Left lung (tissue), 10 donors: Measurements from ENCODE around the gene HHAT. TPM values are rescaled to one million over a fixed set of nuclear protein-coding genes. Genes with fewer than 3 reads are reported as not detected.
A peak's percentile ranks its signal among the peaks of the same experiment; 100 is the strongest.

Experiments
- ATAC-seq: fragments of 200-7000 bp; cut with Tn5 transposase; one replicate; pipeline ENCODE4 v1.9.1; 2020; ENCODE audit warnings: moderate library complexity
- DNase-seq, 4 donors: peaks; one replicate each; pipeline ENCODE4 v3.0.0-alpha.2; 2013 to 2020
- H3K27ac ChIP-seq, 2 donors: fragments of 200-600 bp; sonication (generic) in 1 of 2; one replicate each; pipeline versions ENCODE4 v1.5.0 to v1.8.0; 2020 to 2021
- H3K27me3 ChIP-seq, 2 donors: fragments of 200-600 bp; sonication (generic) in 1 of 2; one replicate each; pipeline versions ENCODE4 v1.5.0 to v1.8.0; 2020 to 2021
- H3K36me3 ChIP-seq, 2 donors: fragments of 200-600 bp; sonication (generic) in 1 of 2; one replicate each; pipeline versions ENCODE4 v1.5.0 to v1.8.0; 2020 to 2021
- H3K4me1 ChIP-seq, 2 donors: fragments of 200-600 bp; one replicate each; pipeline ENCODE4 v1.8.0; 2021
- H3K4me3 ChIP-seq, 2 donors: fragments of 200-600 bp; sonication (generic) in 1 of 2; one replicate each; pipeline versions ENCODE4 v1.5.0 to v1.8.0; 2020 to 2021; ENCODE audit warnings: mild to moderate bottlenecking in 1 of 2
- H3K9me3 ChIP-seq, 2 donors: fragments of 200-600 bp; sonication (generic) in 1 of 2; one replicate each; pipeline versions ENCODE4 v1.5.0 to v1.8.0; 2020 to 2021
- intact Hi-C, 2 donors: fragments of 100-400 bp; cut with DNase I; formaldehyde crosslinking; loops; one replicate each; pipeline versions ENCODE4 v1.11.2 to v1.14.2; 2022
- polyA plus RNA-seq, 6 donors: library from polyadenylated mRNA; unstranded; fragments of 120-200 nt; gene quantifications; one replicate each; pipeline ENCODE4 v1.2.1, GENCODE V29; 2013; ENCODE audit not compliant: insufficient read length in 6 of 6
- total RNA-seq, 2 donors: library from RNA; stranded (reverse); fragmentation: NEBNext Ultra II Directional; extraction: Animal tissue kit (Norgen Biotek cat#: 25700); gene quantifications; one replicate each; pipeline ENCODE4 v1.2.1, GENCODE V29; 2021
- TF ChIP-seq, protein P1 (sequence below), 2 donors: fragments of 200-600 bp; sonication (generic) in 1 of 2; IDR thresholded peaks; one replicate each; pipeline versions ENCODE4 v1.5.0 to v1.8.0; 2021; ENCODE audit warnings: antibody characterized with exemption in 2 of 2
- donor health status: DM: no; HTN: yes; CAD: no.
- donor health status: DM: no; HTN: no; CAD: no.

Gene HHAT
- total and polyA plus RNA-seq, 8 donors = 3.4 to 12.3 (median 10.8) TPM

GRCh38 chr1:210700511-210700910, 371.8 kb downstream of the HHAT start:
- TF ChIP-seq, protein P1, sequence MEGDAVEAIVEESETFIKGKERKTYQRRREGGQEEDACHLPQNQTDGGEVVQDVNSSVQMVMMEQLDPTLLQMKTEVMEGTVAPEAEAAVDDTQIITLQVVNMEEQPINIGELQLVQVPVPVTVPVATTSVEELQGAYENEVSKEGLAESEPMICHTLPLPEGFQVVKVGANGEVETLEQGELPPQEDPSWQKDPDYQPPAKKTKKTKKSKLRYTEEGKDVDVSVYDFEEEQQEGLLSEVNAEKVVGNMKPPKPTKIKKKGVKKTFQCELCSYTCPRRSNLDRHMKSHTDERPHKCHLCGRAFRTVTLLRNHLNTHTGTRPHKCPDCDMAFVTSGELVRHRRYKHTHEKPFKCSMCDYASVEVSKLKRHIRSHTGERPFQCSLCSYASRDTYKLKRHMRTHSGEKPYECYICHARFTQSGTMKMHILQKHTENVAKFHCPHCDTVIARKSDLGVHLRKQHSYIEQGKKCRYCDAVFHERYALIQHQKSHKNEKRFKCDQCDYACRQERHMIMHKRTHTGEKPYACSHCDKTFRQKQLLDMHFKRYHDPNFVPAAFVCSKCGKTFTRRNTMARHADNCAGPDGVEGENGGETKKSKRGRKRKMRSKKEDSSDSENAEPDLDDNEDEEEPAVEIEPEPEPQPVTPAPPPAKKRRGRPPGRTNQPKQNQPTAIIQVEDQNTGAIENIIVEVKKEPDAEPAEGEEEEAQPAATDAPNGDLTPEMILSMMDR (IDR thresholded peaks at IDR 0.05) = no peak
- no peak overlapping the region for H3K4me3 ChIP-seq
- no peak for ATAC-seq
- intact Hi-C loops = no loop called here
- no peaks in the 10 kb centered on the region for H3K27me3 ChIP-seq
- H3K9me3 ChIP-seq = no peaks in the 10 kb centered on the region
- H3K27ac ChIP-seq = no peak overlapping the region
- no peaks in the 10 kb centered on the region for H3K36me3 ChIP-seq
- DNase-seq = peak in 2 of 4 donors; percentile 36 to 64
- H3K4me1 ChIP-seq = no peaks in the 10 kb centered on the region

DNA sequence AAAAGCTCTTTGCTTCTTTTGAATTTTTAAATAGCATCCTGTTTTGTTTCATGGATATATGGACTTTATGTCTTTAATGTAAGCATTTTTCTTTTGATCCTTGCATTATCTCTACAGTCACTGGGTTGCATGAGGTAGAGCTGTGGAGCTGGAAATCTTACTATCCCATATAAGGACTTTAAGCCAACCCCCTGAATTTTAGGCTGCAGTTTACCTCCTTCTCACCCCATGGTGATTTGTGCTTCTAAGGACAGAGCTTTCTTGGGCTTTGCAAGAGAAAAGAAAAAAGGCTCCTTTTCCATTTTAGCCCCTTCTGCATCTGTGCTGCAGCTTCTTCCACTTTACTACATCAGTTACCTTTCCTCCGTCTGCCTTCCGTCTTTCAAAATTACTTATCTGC, 373.8 kb downstream of the HHAT start:
- H3K4me3 ChIP-seq = no peak overlapping the region
- H3K27me3 ChIP-seq = no peaks in the 10 kb centered on the region
- no peaks in the 10 kb centered on the region for H3K9me3 ChIP-seq
- no peaks in the 10 kb centered on the region for H3K36me3 ChIP-seq
- TF ChIP-seq, protein P1 (IDR thresholded peaks at IDR 0.05) = no peak
- DNase-seq (no peak), ATAC-seq (no peak)
- H3K27ac ChIP-seq = no peak overlapping the region
- intact Hi-C loops = no loop called here
- H3K4me1 ChIP-seq = no peaks in the 10 kb centered on the region

DNA sequence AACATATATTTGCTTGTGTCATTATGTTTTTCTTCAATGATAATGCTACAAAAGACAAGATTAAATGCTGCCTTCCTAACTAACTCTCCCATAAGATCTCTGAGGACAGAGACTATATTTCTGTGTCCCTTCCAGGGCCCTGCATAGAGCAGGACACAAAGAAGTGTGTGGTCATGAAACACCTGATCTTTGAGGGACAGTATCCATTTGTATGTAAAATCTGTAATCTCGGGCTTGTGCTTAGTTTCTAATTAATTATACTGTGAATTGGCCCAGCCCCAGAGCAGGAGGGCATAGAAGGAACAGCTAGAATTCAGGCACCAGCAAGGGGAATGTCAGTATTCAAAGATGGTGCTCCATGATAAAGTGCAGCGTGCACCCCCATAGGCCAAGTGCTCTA, 374.9 kb downstream of the HHAT start:
- no peak overlapping the region for H3K27ac ChIP-seq
- DNase-seq (no peak), ATAC-seq (no peak)
- H3K27me3 ChIP-seq = no peaks in the 10 kb centered on the region
- TF ChIP-seq, protein P1 (IDR thresholded peaks at IDR 0.05) = no peak
- intact Hi-C loops = no loop called here
- H3K36me3 ChIP-seq = no peaks in the 10 kb centered on the region
- H3K9me3 ChIP-seq = no peaks in the 10 kb centered on the region
- no peaks in the 10 kb centered on the region for H3K4me1 ChIP-seq
- H3K4me3 ChIP-seq = no peak overlapping the region

- Histone ChIP-seq H3K9me3 (no peaks in the 10 kb centered on the region), H3K4me1 (no peaks in the 10 kb centered on the region), H3K4me3 (no peak overlapping the region), H3K27ac (no peak overlapping the region), H3K27me3 (no peaks in the 10 kb centered on the region), H3K36me3 (no peaks in the 10 kb centered on the region)
- TF ChIP-seq, protein P1 (IDR thresholded peaks at IDR 0.05) = no peak
- intact Hi-C loops = no loop called here
- ATAC-seq (no peak), DNase-seq (no peak)
These were observed 376.4 kb downstream of the HHAT start for GRCh38 chr1:210705086-210705485.

- intact Hi-C loops = no loop called here
- no peak overlapping the region for H3K4me3 ChIP-seq
- H3K27me3 ChIP-seq = no peaks in the 10 kb centered on the region
- H3K4me1 ChIP-seq = no peaks in the 10 kb centered on the region
- DNase-seq (no peak), ATAC-seq (no peak)
- H3K9me3 ChIP-seq = no peaks in the 10 kb centered on the region
- H3K36me3 ChIP-seq = no peaks in the 10 kb centered on the region
- no peak overlapping the region for H3K27ac ChIP-seq
- TF ChIP-seq, protein P1 (IDR thresholded peaks at IDR 0.05) = no peak
These were observed 377.5 kb downstream of the HHAT start for GRCh38 chr1:210706246-210706645.
